SK-N-SH treated with all-trans-retinoic acid at 6 μM for 48 hours (cell line): ENCODE data around the gene ZFAND3.

Experiments used
- CREB5 ChIP-seq: fragments of 250-450 bp; sonication (Bioruptor Pico); IDR thresholded peaks from 2 replicates; pipeline ENCODE4 v1.5.1; 2020; ENCODE audit warnings: low read depth, mild to moderate bottlenecking, moderate library complexity
- ZFP3 ChIP-seq: fragments of 250-450 bp; sonication (Bioruptor Pico); IDR thresholded peaks from 2 replicates; pipeline ENCODE4 v1.5.0; 2020; ENCODE audit warnings: mild to moderate bottlenecking, moderate library complexity
- ZNF70 ChIP-seq: fragments of 450-650 bp; formaldehyde crosslinking; IDR thresholded peaks from 2 replicates; pipeline ENCODE4 v1.5.0; 2020; ENCODE audit warnings: mild to moderate bottlenecking, moderate library complexity
- ZNF8 ChIP-seq: fragments of 450-650 bp; formaldehyde crosslinking; IDR thresholded peaks from 2 replicates; pipeline ENCODE4 v1.5.0; 2020; ENCODE audit warnings: mild to moderate bottlenecking, moderate library complexity
- TF ChIP-seq, protein P1 (sequence below): fragments of 250-450 bp; sonication (Bioruptor Pico); IDR thresholded peaks from 2 replicates; pipeline ENCODE4 v1.8.0; 2020; ENCODE audit warnings: mild to moderate bottlenecking, moderate library complexity, borderline replicate concordance

GRCh38 chr6:37952027-37952426 lies 132.5 kb downstream of the ZFAND3 start:
- TF ChIP-seq CREB5 (CRISPR knock-in tag) (no peak), ZNF70 (CRISPR knock-in tag) (no peak), ZNF8 (CRISPR knock-in tag) (no peak), ZFP3 (CRISPR knock-in tag) (no peak)
- TF ChIP-seq, protein P1, sequence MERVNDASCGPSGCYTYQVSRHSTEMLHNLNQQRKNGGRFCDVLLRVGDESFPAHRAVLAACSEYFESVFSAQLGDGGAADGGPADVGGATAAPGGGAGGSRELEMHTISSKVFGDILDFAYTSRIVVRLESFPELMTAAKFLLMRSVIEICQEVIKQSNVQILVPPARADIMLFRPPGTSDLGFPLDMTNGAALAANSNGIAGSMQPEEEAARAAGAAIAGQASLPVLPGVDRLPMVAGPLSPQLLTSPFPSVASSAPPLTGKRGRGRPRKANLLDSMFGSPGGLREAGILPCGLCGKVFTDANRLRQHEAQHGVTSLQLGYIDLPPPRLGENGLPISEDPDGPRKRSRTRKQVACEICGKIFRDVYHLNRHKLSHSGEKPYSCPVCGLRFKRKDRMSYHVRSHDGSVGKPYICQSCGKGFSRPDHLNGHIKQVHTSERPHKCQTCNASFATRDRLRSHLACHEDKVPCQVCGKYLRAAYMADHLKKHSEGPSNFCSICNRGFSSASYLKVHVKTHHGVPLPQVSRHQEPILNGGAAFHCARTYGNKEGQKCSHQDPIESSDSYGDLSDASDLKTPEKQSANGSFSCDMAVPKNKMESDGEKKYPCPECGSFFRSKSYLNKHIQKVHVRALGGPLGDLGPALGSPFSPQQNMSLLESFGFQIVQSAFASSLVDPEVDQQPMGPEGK, result no peak
